SU-DHL-6 (cell line): Measurements from ENCODE around the gene OR10H2.

Experiments used
- H2AFZ ChIP-seq: fragments of 200-600 bp; sonication (generic); 2 replicates; pipeline ENCODE4 v1.6.1; 2014; ENCODE audit warnings: low read depth, mild to moderate bottlenecking, moderate library complexity, mixed read lengths, antibody characterized with exemption, low read length; ENCODE audit not compliant: severe bottlenecking
- H3F3A ChIP-seq: fragments of 200-600 bp; shearing (Covaris generic); 2 replicates; pipeline ENCODE4 v1.6.0; 2016; ENCODE audit warnings: antibody characterized with exemption, mild to moderate bottlenecking; ENCODE audit not compliant: insufficient read depth
- H3K27ac ChIP-seq: fragments of 200-600 bp; sonication (generic); 2 replicates; pipeline ENCODE4 v1.5.1; 2016; ENCODE audit warnings: low read depth, mild to moderate bottlenecking, low read length, moderate library complexity, mixed read lengths
- H3K27me3 ChIP-seq: fragments of 200-600 bp; sonication (generic), shearing (Covaris generic); 2 replicates; pipeline ENCODE4 v1.6.0; 2014; ENCODE audit warnings: mild to moderate bottlenecking, low read length
- H3K36me3 ChIP-seq: fragments of 200-600 bp; sonication (generic); 2 replicates; pipeline ENCODE4 v1.6.1; 2014; ENCODE audit warnings: mild to moderate bottlenecking, low read length, mixed read lengths
- H3K4me2 ChIP-seq: fragments of 300-600, 200-600 bp; shearing (Covaris generic), sonication (generic); 2 replicates; pipeline ENCODE4 v1.6.0; 2014; ENCODE audit warnings: low read length, low read depth, mild to moderate bottlenecking; ENCODE audit not compliant: poor library complexity, severe bottlenecking
- H3K4me3 ChIP-seq: fragments of 200-600 bp; sonication (generic); 2 replicates; pipeline ENCODE4 v1.5.1; 2014; ENCODE audit warnings: antibody characterized with exemption, low read length, mild to moderate bottlenecking, mixed read lengths; ENCODE audit not compliant: insufficient read depth, poor library complexity, severe bottlenecking
- H3K79me2 ChIP-seq: fragments of 200-600 bp; sonication (generic); 2 replicates; pipeline ENCODE4 v1.6.1; 2014; ENCODE audit warnings: mild to moderate bottlenecking, low read length, moderate library complexity; ENCODE audit not compliant: insufficient read depth
- H3K9ac ChIP-seq: fragments of 200-600 bp; sonication (generic); 2 replicates; pipeline ENCODE4 v1.7.0; 2014; ENCODE audit warnings: mild to moderate bottlenecking, low read length
- H3K9me2 ChIP-seq: fragments of 200-600 bp; sonication (generic); replicated peaks from 2 replicates; pipeline ENCODE4 v1.6.1; 2014; ENCODE audit warnings: low read length; ENCODE audit not compliant: insufficient read depth
- H3K9me3 ChIP-seq: fragments of 200-600 bp; sonication (generic); 2 replicates; pipeline ENCODE4 v1.6.1; 2014; ENCODE audit warnings: low read length, mixed read lengths; ENCODE audit not compliant: insufficient read depth
- H4K20me1 ChIP-seq: fragments of 200-600 bp; sonication (generic); 2 replicates; pipeline ENCODE4 v1.6.1; 2014; ENCODE audit warnings: low read depth, mild to moderate bottlenecking, antibody characterized with exemption, low read length, moderate library complexity, mixed read lengths
- EZH2phosphoT487 ChIP-seq: fragments of 200-600 bp; sonication (generic), shearing (Covaris generic); conservative IDR thresholded peaks from 2 replicates; pipeline ENCODE4 v1.6.1; 2018; ENCODE audit warnings: mild to moderate bottlenecking, antibody characterized with exemption, low read length, moderate library complexity, mixed read lengths
- TF ChIP-seq, protein P1 (sequence below): fragments of 200-600 bp; sonication (generic); IDR thresholded peaks from one replicate; pipeline ENCODE4 v1.5.1; 2017; ENCODE audit warnings: antibody characterized with exemption, mild to moderate bottlenecking, low read length, moderate library complexity; ENCODE audit not compliant: insufficient read depth, poor library complexity, severe bottlenecking

OR10H2 gene

DNA sequence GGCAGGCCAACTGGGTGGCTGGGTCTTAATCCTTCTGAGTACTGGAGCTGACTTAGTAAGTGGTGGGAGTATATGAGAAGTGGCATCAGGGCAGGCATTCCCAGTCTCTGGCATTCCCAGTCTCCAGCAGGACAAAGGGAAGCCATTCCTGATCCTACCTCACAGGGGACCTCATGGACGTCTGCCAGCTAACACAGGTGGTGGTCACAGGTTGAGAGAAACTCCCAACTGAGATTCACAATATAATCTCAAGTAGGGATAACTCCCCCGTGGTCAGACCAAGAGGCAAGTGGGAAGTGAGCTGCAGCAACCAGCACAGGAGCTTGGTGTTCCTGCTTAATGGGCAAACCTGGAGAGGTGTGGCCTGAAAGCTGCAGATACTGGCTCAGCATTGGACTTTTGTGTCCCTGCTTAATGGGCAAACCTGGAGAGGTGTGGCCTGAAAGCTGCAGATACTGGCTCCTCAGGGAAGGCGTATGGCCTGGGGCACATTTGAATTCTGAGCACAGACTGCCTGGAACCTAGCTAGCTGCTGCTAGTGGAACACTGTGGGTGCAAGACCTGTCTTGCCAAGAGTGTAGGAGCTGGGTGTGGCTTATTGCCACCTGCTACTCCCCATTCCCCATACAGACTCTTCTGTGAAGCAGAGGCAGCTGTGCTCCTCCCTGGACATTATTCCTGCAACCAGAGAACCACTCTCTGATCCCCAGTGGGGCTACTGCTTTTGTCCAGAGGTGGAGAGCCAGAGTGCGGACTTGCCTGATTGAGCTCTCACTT lies 25.9 kb upstream of the OR10H2 start:
- H3K27me3 ChIP-seq = no peaks in the 10 kb centered on the region
- H3K36me3 ChIP-seq = no peaks in the 10 kb centered on the region
- no peak for TF ChIP-seq EZH2phosphoT487
- TF ChIP-seq, protein P1, sequence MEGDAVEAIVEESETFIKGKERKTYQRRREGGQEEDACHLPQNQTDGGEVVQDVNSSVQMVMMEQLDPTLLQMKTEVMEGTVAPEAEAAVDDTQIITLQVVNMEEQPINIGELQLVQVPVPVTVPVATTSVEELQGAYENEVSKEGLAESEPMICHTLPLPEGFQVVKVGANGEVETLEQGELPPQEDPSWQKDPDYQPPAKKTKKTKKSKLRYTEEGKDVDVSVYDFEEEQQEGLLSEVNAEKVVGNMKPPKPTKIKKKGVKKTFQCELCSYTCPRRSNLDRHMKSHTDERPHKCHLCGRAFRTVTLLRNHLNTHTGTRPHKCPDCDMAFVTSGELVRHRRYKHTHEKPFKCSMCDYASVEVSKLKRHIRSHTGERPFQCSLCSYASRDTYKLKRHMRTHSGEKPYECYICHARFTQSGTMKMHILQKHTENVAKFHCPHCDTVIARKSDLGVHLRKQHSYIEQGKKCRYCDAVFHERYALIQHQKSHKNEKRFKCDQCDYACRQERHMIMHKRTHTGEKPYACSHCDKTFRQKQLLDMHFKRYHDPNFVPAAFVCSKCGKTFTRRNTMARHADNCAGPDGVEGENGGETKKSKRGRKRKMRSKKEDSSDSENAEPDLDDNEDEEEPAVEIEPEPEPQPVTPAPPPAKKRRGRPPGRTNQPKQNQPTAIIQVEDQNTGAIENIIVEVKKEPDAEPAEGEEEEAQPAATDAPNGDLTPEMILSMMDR = no peak
- no peaks in the 10 kb centered on the region for H3F3A ChIP-seq
- H2AFZ ChIP-seq = no peak overlapping the region
- H3K4me3 ChIP-seq = no peak overlapping the region
- no peak overlapping the region for H3K9ac ChIP-seq
- H3K9me3 ChIP-seq = no peaks in the 10 kb centered on the region
- H3K27ac ChIP-seq = no peak overlapping the region
- H4K20me1 ChIP-seq = no peaks in the 10 kb centered on the region
- H3K79me2 ChIP-seq = no peaks in the 10 kb centered on the region
- no peaks in the 10 kb centered on the region for H3K9me2 ChIP-seq
- no peak overlapping the region for H3K4me2 ChIP-seq

DNA sequence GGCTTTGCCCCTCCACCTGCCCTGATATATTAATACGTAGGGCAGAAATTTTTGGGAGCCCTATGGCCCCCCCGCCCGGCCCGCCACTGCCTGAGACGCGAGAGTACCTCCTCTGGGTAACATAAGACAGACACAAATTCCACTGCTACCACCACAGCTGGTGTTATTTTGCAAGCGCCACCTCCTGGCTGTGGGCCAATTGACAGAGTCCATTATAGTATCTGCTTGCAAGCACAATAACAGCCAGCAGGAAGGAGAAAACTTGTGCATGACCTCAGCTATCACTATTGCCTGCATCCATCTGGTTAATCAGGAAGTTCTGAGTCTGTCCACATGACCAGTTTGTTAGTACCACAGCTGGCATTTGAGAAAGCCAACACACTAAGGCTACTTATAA lies 25.3 kb upstream of the OR10H2 start:
- Histone ChIP-seq H2AFZ (no peak overlapping the region), H4K20me1 (no peaks in the 10 kb centered on the region), H3K4me3 (no peak overlapping the region), H3K4me2 (no peak overlapping the region), H3K9me2 (no peaks in the 10 kb centered on the region), H3K79me2 (no peaks in the 10 kb centered on the region), H3K27me3 (no peaks in the 10 kb centered on the region), H3K27ac (no peak overlapping the region), H3F3A (no peaks in the 10 kb centered on the region), H3K36me3 (no peaks in the 10 kb centered on the region), H3K9me3 (no peaks in the 10 kb centered on the region), H3K9ac (no peak overlapping the region)
- TF ChIP-seq, protein P1 = peak; percentile 13
- TF ChIP-seq EZH2phosphoT487 = no peak

DNA sequence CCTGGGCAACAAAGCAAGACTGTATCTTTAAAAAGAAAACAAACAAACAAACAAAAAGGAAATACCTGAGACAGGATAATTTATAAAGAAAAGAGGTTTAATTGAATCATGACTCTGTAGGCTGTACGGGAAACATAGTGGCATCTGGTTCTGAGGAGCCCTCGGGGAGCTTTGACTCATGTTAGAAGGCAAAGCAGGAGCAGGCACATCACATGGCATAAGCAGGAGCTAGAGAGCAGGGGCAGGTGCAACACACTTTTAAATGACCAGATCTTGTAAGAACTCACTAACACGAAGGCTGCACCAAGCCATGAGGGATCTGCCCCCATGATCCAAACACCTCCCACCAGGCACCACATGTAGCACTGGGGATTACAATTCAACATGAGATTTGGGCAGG lies 13.2 kb upstream of the OR10H2 start:
- Histone ChIP-seq H2AFZ (no peak overlapping the region), H3F3A (no peaks in the 10 kb centered on the region), H3K4me3 (no peak overlapping the region), H3K27me3 (no peaks in the 10 kb centered on the region), H3K36me3 (no peaks in the 10 kb centered on the region), H3K4me2 (no peak overlapping the region), H3K27ac (no peak overlapping the region), H3K9me2 (no peaks in the 10 kb centered on the region), H3K9me3 (no peaks in the 10 kb centered on the region), H4K20me1 (no peaks in the 10 kb centered on the region), H3K79me2 (no peaks in the 10 kb centered on the region), H3K9ac (no peak overlapping the region)
- no peak for TF ChIP-seq EZH2phosphoT487
- TF ChIP-seq, protein P1 = no peak
